GM18519 (cell line): ENCODE results near the gene LRMDA.
"Not testable (repeated sequence)": the region's sequence is repeated elsewhere in the genome, so short reads cannot be mapped to it uniquely, and the experiment has no call there.

Source experiments
- ATAC-seq: cut with Tn5 transposase; IDR thresholded peaks from one replicate; pipeline ENCODE4 v1.9.1; 2021; ENCODE audit warnings: mild to moderate bottlenecking, moderate library complexity; ENCODE audit not compliant: unreplicated experiment, low FRiP score

The LRMDA gene

DNA sequence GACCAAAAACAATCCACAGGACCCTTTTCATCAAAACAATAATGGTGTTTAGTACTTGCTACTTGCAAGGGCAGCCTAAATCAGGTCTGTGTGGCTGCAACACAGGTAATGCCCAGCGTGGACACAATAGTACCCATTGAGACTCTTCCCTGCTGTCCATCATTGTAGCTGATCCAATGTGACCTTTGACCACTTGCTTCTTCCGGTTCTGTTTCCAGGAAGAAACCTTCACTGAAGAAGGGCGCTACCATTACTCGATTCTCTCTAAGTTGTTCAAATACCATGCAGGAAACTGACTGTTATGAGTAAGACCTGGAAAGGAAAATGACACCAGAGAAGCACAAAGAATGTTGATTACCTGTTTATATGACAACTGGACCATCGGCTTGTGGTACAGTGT is 1128.9 kb downstream of the LRMDA start:
- ATAC-seq, result no peak

DNA sequence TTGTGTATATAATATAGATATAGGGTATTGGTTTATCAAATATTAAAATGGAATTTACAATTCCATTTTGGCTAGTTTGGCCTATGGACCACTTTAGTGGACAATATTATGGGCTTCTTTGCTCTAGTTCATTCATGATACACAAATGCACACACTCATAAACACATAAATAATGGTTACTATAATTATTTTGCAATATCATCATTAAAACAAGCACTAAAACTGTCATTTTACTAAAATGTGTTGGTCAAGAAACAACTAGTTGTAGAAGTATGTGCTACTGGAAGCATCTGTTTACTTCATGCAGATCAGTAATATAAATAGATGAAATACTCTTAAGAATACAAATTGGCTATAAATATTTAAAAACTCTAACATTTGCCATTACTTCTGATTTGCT is 1131.9 kb downstream of the LRMDA start:
- ATAC-seq, result no peak

DNA sequence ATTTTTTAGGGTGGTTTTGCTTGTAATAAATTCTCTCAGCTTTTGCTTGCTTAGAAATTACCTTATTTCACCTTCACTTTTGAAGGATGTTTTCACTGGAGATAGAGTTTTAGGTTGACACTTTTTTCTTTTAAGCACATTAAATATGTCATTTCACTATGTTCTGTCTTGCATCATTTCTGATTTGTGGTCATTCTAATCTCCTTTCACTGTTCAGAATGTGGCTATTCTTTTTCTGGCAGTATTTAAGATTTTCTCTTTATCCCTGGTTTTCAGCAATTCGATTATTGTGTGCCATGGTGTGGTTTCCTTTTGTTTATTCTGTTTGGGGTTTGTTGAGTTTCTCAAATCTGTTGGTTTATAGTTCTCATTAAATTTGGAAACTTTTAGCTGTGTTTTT is 1140.6 kb downstream of the LRMDA start:
- no peak for ATAC-seq

DNA sequence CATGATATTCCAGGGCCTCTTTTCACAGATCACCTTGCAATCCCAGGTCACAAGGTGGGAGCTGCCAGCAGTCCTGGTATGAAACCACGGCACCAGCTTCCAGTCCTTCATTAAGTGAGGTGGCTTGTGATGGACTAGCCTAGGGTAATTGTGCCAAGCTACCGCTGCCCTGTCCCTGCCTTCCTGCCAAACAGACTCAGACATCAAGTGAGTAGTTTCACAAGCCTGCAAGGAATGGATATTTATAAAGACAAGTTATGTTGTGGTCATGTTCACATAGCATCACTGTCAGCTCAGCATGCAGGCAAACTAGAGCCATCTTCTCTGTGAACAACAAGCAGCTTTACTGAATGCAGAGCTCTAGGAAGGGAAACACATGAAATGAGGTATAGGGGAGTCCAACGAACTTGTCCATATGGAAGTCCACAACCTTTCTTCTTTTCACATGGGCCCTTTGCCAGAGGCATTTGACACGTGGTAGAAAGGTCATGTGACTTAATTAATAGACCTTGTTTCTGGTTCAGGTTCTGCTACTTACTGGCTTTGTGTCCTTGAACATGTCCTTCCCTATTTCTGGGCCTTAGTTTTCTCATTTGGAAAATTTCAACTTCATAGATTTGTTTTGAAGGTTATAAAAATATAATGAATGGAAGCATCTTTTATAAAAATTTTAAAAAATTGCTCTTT is 1145.0 kb downstream of the LRMDA start:
- ATAC-seq, result no peak

DNA sequence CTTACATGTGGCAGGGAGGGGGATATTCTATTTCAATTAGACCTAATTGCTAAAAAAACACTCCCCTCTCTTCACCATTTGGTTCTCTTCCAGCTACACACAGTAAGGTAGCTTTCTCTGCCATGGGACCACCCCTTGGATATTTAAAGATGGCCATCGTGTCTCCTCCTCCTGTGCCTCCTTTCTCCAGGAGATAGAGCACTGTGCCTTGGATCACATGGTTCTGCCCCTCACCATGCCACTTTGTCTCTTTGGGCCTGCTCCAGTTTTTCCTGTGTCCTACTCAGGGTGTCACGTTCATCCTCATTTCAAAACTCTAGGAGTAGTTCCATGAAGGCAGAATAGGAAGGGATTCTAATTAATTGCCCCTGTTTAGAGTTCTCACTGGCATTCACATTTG is 1146.0 kb downstream of the LRMDA start:
- no peak for ATAC-seq

DNA sequence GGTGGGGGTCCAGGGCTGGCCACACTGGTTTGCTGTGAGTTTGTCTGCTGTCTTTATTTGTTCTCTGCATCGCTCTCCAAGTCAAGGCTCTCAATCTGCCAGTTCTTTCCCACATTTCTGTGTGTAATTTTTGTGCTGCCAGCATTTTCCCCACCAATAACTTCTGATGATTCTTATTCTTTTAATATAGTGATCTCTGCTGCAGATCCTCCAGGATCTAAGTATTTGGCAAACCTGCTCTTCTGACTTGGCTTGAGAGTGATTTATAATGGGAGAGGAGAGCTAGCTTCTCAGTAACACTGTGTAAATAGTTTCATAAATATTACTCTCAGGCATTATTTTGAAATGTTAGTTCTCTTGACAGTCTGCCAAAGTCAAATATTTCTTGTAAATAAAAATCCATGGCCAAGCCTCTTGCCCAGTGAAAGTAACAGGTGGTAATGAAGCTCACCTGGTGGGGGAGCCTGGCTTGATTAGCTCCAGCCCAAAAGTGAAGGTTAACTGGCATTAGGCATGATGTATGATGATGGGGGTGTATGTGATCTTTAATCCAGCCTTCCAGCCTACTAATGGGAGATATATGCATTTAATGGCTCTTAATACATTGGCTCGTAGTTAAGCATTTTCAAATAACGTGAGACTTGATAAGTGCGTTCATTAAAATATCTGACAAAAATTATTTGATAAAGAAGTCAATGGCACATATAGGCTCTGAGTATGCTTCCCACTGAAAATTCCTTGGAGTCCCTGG is 1150.3 kb downstream of the LRMDA start:
- ATAC-seq, result no peak

DNA sequence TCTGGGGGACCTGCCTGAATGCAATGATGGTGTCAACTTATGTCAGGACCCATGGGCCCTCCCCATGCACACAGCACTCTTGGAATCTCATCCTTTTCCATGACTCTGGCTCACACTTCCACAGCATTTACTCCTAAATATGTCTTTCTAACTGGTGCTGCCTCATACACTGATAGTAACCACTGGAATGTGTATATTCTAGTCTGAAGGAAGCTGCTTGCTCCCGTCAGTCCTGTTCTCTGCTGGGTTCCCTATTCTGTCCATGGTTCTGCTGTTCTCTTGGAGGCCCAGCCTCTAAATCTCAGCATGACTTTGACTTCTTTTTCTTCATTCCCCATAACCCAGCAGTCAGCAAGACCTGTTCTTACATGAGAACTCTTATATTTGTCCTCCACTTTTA is 1151.1 kb downstream of the LRMDA start:
- ATAC-seq, result no peak

DNA sequence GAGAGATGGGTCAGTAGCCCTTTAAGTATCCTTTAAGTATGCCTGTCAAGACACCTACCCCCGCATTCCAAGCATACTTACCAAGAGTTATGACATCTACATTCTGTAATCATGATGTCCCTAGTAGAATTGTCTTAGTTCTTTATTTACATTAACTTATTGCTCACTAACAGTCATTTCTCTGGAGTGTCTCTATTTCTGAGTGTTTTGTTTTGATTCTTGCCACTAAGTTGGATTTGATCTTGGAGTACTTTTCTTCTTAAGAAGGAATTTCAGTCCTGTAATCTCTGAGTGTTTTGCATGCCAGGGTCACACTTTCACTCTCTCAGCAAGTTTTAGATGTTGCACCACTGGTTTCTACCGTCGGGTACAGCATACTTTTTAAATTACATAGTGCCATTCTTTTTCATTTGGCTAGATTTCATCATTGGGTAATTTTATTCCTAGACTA is 1152.3 kb downstream of the LRMDA start:
- no peak for ATAC-seq

DNA sequence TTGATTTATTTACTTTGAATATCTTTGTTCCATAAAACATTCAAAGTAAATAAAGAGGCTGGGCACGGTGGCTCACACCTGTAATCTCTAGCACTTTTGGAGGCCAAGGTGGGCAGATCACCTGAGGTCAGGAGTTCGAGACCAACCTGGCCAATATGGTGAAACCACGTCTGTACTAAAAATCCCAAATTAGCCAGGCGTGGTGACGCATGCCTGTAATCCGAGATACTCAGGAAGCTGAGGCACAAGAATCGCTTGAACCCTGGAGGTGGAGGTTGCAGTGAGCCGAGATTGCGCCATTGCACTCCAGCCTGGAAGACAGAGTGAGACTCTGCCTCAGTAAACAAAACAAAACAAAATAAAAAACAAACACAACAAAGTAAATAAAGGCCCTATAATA is 1153.0 kb downstream of the LRMDA start:
- ATAC-seq, result not testable (repeated sequence)
